PC-3 (cell line): ENCODE data around the gene RPL3.

ENCODE experiments used
- EZH2 ChIP-seq: fragments of 300-600 bp; sonication (generic); IDR thresholded peaks from one replicate; pipeline ENCODE4 v1.6.1; 2017; ENCODE audit warnings: antibody characterized with exemption, mild to moderate bottlenecking, low read length; ENCODE audit not compliant: unreplicated experiment
- EZH2phosphoT487 ChIP-seq: fragments of 300-600 bp; sonication (generic); IDR thresholded peaks from 2 replicates; pipeline ENCODE4 v1.6.1; 2018; ENCODE audit warnings: mild to moderate bottlenecking, antibody characterized with exemption, low read length, borderline replicate concordance
- TF ChIP-seq, protein P1 (sequence below): fragments of 300-600 bp; sonication (generic); conservative IDR thresholded peaks from 2 replicates; pipeline ENCODE4 v1.5.1; 2017; ENCODE audit warnings: antibody characterized with exemption, low read depth, mild to moderate bottlenecking, low read length

DNA sequence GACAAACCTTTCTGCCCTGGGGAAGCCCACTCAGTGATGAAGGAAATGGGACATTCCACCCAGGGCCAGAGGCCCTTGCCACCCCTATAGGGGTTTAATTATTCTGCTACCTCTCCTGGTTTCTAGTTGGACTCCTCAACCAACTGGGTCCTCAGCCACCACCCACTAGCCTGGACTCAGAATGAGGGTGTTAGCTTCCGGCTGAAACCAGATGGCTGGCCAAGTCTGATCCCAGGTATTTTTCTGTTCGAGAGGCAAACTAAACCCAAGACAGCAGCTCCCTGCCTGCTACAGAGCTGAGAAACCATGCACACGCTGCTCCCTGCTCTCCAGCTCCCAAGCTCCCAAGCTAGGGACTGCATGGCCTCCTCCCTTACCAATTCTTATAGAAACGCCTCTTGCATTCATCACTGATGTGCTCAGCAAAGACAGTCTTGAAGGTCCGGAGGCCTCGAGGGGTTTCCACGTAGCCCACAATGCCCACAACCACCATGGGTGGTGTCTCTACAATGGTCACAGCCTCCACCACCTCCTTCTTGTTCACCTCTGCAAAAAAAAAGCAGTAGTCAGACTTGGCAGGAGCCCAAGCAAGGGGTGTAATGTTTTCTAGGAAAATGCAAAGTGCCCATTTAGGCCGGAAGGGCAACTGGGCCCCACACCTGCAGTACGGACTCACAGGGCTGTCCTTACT, 2.2 kb downstream of the RPL3 start:
- TF ChIP-seq, protein P1, sequence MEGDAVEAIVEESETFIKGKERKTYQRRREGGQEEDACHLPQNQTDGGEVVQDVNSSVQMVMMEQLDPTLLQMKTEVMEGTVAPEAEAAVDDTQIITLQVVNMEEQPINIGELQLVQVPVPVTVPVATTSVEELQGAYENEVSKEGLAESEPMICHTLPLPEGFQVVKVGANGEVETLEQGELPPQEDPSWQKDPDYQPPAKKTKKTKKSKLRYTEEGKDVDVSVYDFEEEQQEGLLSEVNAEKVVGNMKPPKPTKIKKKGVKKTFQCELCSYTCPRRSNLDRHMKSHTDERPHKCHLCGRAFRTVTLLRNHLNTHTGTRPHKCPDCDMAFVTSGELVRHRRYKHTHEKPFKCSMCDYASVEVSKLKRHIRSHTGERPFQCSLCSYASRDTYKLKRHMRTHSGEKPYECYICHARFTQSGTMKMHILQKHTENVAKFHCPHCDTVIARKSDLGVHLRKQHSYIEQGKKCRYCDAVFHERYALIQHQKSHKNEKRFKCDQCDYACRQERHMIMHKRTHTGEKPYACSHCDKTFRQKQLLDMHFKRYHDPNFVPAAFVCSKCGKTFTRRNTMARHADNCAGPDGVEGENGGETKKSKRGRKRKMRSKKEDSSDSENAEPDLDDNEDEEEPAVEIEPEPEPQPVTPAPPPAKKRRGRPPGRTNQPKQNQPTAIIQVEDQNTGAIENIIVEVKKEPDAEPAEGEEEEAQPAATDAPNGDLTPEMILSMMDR = no peak
- no peak for TF ChIP-seq EZH2
- TF ChIP-seq EZH2phosphoT487 = no peak
